GM23338 (cell line): ENCODE results near the gene VNN1. TPM values are rescaled to one million over a fixed set of nuclear protein-coding genes. Genes with fewer than 3 reads are reported as not detected.
A peak's percentile ranks its signal among the peaks of the same experiment; 100 is the strongest.

ENCODE experiments used
- ATAC-seq: fragments of 200-7000 bp; cut with Tn5 transposase; 3 replicates; pipeline ENCODE4 v1.9.1; 2020
- DNase-seq: peaks from one replicate; pipeline ENCODE4 v3.0.0-alpha.2; 2015; ENCODE audit warnings: low spot score
- H2AFZ ChIP-seq: fragments of 200-600 bp; sonication (generic); 2 replicates; pipeline ENCODE4 v1.8.0; 2016; ENCODE audit warnings: antibody characterized with exemption, mild to moderate bottlenecking, moderate library complexity
- H3F3A ChIP-seq: fragments of 200-600 bp; sonication (generic); replicated peaks from 2 replicates; pipeline ENCODE4 v1.8.0; 2017; ENCODE audit warnings: antibody characterized with exemption, mixed run types, low read depth
- H3K27ac ChIP-seq: fragments of 200-600 bp; sonication (generic); 2 replicates; pipeline ENCODE4 v1.6.1; 2016; ENCODE audit warnings: low read depth
- H3K27me3 ChIP-seq: fragments of 200-600 bp; sonication (generic); 2 replicates; pipeline ENCODE4 v1.8.0; 2016; ENCODE audit warnings: mild to moderate bottlenecking, mixed run types, moderate library complexity; ENCODE audit not compliant: insufficient read depth
- H3K36me3 ChIP-seq: fragments of 200-600 bp; sonication (generic); 2 replicates; pipeline ENCODE4 v1.8.0; 2016; ENCODE audit warnings: mild to moderate bottlenecking; ENCODE audit not compliant: insufficient read depth
- H3K4me1 ChIP-seq: fragments of 200-600 bp; sonication (generic); 2 replicates; pipeline ENCODE4 v1.8.0; 2016; ENCODE audit warnings: mild to moderate bottlenecking, moderate library complexity; ENCODE audit not compliant: insufficient read depth
- H3K4me2 ChIP-seq: fragments of 200-600 bp; sonication (generic); 2 replicates; pipeline ENCODE4 v1.7.1; 2017; ENCODE audit warnings: mixed run types
- H3K4me3 ChIP-seq: fragments of 200-600 bp; sonication (generic); 2 replicates; pipeline ENCODE4 v1.6.1; 2016; ENCODE audit warnings: mixed run types
- H3K79me2 ChIP-seq: fragments of 200-600 bp; sonication (generic); replicated peaks from 2 replicates; pipeline ENCODE4 v1.8.0; 2017; ENCODE audit warnings: mild to moderate bottlenecking; ENCODE audit not compliant: insufficient read depth
- H3K9me2 ChIP-seq: fragments of 200-600 bp; sonication (generic); 2 replicates; pipeline ENCODE4 v1.8.0; 2017; ENCODE audit not compliant: insufficient read depth
- H4K20me1 ChIP-seq: fragments of 200-600 bp; sonication (generic); replicated peaks from 2 replicates; pipeline ENCODE4 v1.8.0; 2017; ENCODE audit warnings: mild to moderate bottlenecking; ENCODE audit not compliant: insufficient read depth
- H3K27ac Mint-ChIP-seq: 2 replicates; pipeline ENCODE4 v1.8.0; 2020; ENCODE audit warnings: inconsistent platforms, mild to moderate bottlenecking, moderate library complexity, mixed read lengths
- H3K27me3 Mint-ChIP-seq: 3 replicates; pipeline ENCODE4 v1.8.0; 2022; ENCODE audit warnings: low read depth, mild to moderate bottlenecking, moderate library complexity, mixed read lengths, inconsistent platforms; ENCODE audit not compliant: insufficient read depth, poor library complexity
- H3K36me3 Mint-ChIP-seq: 3 replicates; pipeline ENCODE4 v1.8.0; 2021; ENCODE audit warnings: low read depth, mild to moderate bottlenecking, inconsistent platforms, moderate library complexity, mixed read lengths
- H3K4me1 Mint-ChIP-seq: 3 replicates; pipeline ENCODE4 v1.8.0; 2020; ENCODE audit warnings: mild to moderate bottlenecking, inconsistent platforms, mixed read lengths
- H3K4me3 Mint-ChIP-seq: 3 replicates; pipeline ENCODE4 v1.8.0; 2021; ENCODE audit warnings: moderate library complexity, mild to moderate bottlenecking, inconsistent platforms, mixed read lengths
- H3K9me3 Mint-ChIP-seq: 3 replicates; pipeline ENCODE4 v1.8.0; 2020; ENCODE audit warnings: moderate library complexity, mild to moderate bottlenecking, inconsistent platforms, mixed read lengths
- CREB1 ChIP-seq: fragments of 250-450 bp; sonication (Bioruptor Pico); IDR thresholded peaks from 2 replicates; pipeline ENCODE4 v1.5.0; 2020; ENCODE audit warnings: low read depth, mild to moderate bottlenecking, moderate library complexity
- CTCF ChIP-seq, 2 experiments: fragments of 200-600 bp in 1 of 2; sonication (generic) in 1 of 2; conservative IDR thresholded peaks; 2 replicates each; pipeline versions ENCODE4 v1.5.1 to v1.6.1; 2016 to 2017; ENCODE audit warnings: antibody characterized with exemption in 2 of 2, low read depth in 2 of 2, mild to moderate bottlenecking in 2 of 2, moderate library complexity in 1 of 2
- ETS1 ChIP-seq: IDR thresholded peaks from 2 replicates; pipeline ENCODE4 v1.6.1; 2016; ENCODE audit warnings: antibody characterized with exemption
- EZH2 ChIP-seq: fragments of 200-600 bp; sonication (generic); IDR thresholded peaks from one replicate; pipeline ENCODE4 v1.8.0; 2017; ENCODE audit warnings: antibody characterized with exemption, mild to moderate bottlenecking, low read depth; ENCODE audit not compliant: unreplicated experiment
- EZH2phosphoT487 ChIP-seq: fragments of 200-600 bp; sonication (generic); IDR thresholded peaks from one replicate; pipeline ENCODE4 v1.8.1; 2018; ENCODE audit warnings: antibody characterized with exemption; ENCODE audit not compliant: unreplicated experiment
- JUNB ChIP-seq: IDR thresholded peaks from one replicate; pipeline ENCODE4 v1.6.1; 2016; ENCODE audit warnings: antibody characterized with exemption; ENCODE audit not compliant: unreplicated experiment
- NANOG ChIP-seq: IDR thresholded peaks from 2 replicates; pipeline ENCODE4 v1.6.1; 2016; ENCODE audit warnings: antibody characterized with exemption, borderline replicate concordance
- POLR2AphosphoS5 ChIP-seq: IDR thresholded peaks from 2 replicates; pipeline ENCODE4 v1.6.1; 2016; ENCODE audit warnings: antibody characterized with exemption, low read depth
- REST ChIP-seq: IDR thresholded peaks from one replicate; pipeline ENCODE4 v1.6.1; 2018; ENCODE audit warnings: antibody characterized with exemption; ENCODE audit not compliant: unreplicated experiment
- STAT1 ChIP-seq: IDR thresholded peaks from one replicate; pipeline ENCODE4 v1.6.1; 2016; ENCODE audit warnings: antibody characterized with exemption; ENCODE audit not compliant: unreplicated experiment
- ZNF114 ChIP-seq: fragments of 250-450 bp; sonication (Bioruptor Pico); IDR thresholded peaks from 2 replicates; pipeline ENCODE4 v1.5.0; 2020; ENCODE audit warnings: mild to moderate bottlenecking, moderate library complexity
- ZNF331 ChIP-seq: fragments of 250-450 bp; sonication (Bioruptor Pico); IDR thresholded peaks from 2 replicates; pipeline ENCODE4 v1.5.0; 2020; ENCODE audit warnings: low read depth, mild to moderate bottlenecking, moderate library complexity
- ZNF462 ChIP-seq: fragments of 250-450 bp; sonication (Bioruptor Pico); IDR thresholded peaks from 2 replicates; pipeline ENCODE4 v1.5.0; 2020; ENCODE audit warnings: mild to moderate bottlenecking, moderate library complexity
- polyA plus RNA-seq: library from polyadenylated mRNA; unstranded; fragments of >200 nt; fragmentation: Nextera tagmentation; extraction: Ambion mirVana; gene quantifications from 2 replicates; pipeline ENCODE4 v1.2.1, GENCODE V29; 2016
- total RNA-seq: library from RNA; depleted of rRNA; stranded (reverse); fragments of >200 nt; shearing (Covaris generic); gene quantifications from 2 replicates; pipeline ENCODE4 v1.2.3, GENCODE V29; 2014

Gene VNN1
- total and polyA plus RNA-seq, 2 experiments from 2014 or later: not detected

- no peaks in the 10 kb centered on the region for H3K36me3 ChIP-seq
- no peak within 1 kb of the TSS for H3K4me3 Mint-ChIP-seq
- TF ChIP-seq ETS1: no peak
- TF ChIP-seq POLR2AphosphoS5: no peak
- TF ChIP-seq JUNB: no peak
- no peak for TF ChIP-seq REST
- no peak for TF ChIP-seq EZH2phosphoT487
- TF ChIP-seq ZNF331 (CRISPR knock-in tag): no peak
- no peak for TF ChIP-seq EZH2
- no peak for TF ChIP-seq NANOG
- TF ChIP-seq CREB1 (CRISPR knock-in tag): no peak
- no peak for TF ChIP-seq STAT1
- no peak for TF ChIP-seq CTCF (conservative IDR thresholded peaks at IDR 0.05; ENCODE audit: low read depth in 2 of 2)
- TF ChIP-seq ZNF114: no peak
- no peak for TF ChIP-seq ZNF462 (CRISPR knock-in tag)
- peaks cover under 1% of the 10 kb centered on the region; the same call in 1 of the 3 replicates for H3K36me3 Mint-ChIP-seq
- H3K27me3 ChIP-seq: no peaks in the 10 kb centered on the region
- no peaks in the 10 kb centered on the region for H3K9me2 ChIP-seq
- ATAC-seq (no peak), DNase-seq (no peak)
- H3K27ac ChIP-seq: no peak within 1 kb of the TSS
- peaks cover 5% of the 10 kb centered on the region; the same call in 1 of the 2 replicates for H3K4me1 ChIP-seq
- H3K9me3 Mint-ChIP-seq: no peaks in the 10 kb centered on the region; the same call in 2 of the 3 replicates
- no peaks in the 10 kb centered on the region for H3K27me3 Mint-ChIP-seq
- peaks cover 5% of the 10 kb centered on the region; the same call in 2 of the 3 replicates for H3K4me1 Mint-ChIP-seq
- no peaks in the 10 kb centered on the region for H4K20me1 ChIP-seq
- H3K27ac Mint-ChIP-seq: peak within 1 kb of the TSS; percentile 26; the same call in 1 of the 2 replicates
- H3F3A ChIP-seq: no peaks in the 10 kb centered on the region
- H3K4me3 ChIP-seq: no peak within 1 kb of the TSS
- no peak within 1 kb of the TSS for H3K4me2 ChIP-seq
- H2AFZ ChIP-seq: no peak within 1 kb of the TSS
- H3K79me2 ChIP-seq: no peaks in the 10 kb centered on the region
These were observed 54.8 kb downstream of the VNN1 start, which contains the start of gene TAAR1 for GRCh38 chr6:132659082-132659481. TAAR1 (minus strand) TSS chr6:132659182; CDS start chr6:132646003, 13,179 bp downstream.
